KMS-11 (cell line): ENCODE results near the gene PTPRN2.
"Not testable (repeated sequence)": the region's sequence is repeated elsewhere in the genome, so short reads cannot be mapped to it uniquely, and the experiment has no call there.

Experiments used
- H2AFZ ChIP-seq: fragments of 200-600 bp; sonication (generic); 2 replicates; pipeline ENCODE4 v1.6.1; 2016; ENCODE audit warnings: antibody characterized with exemption, mixed run types, low read depth
- H3K27ac ChIP-seq: fragments of 200-600 bp; sonication (generic); 2 replicates; pipeline ENCODE4 v1.6.1; 2016; ENCODE audit warnings: mild to moderate bottlenecking, mixed run types
- H3K27me3 ChIP-seq: fragments of 200-600 bp; sonication (generic); 2 replicates; pipeline ENCODE4 v1.6.1; 2017; ENCODE audit warnings: mild to moderate bottlenecking, low read depth, mixed run types, moderate library complexity; ENCODE audit not compliant: insufficient read depth
- H3K36me3 ChIP-seq: fragments of 200-600 bp; sonication (generic); 2 replicates; pipeline ENCODE4 v1.6.1; 2017; ENCODE audit warnings: mild to moderate bottlenecking, mixed run types; ENCODE audit not compliant: insufficient read depth
- H3K4me1 ChIP-seq: fragments of 200-600 bp; sonication (generic); 2 replicates; pipeline ENCODE4 v1.6.1; 2016; ENCODE audit warnings: mild to moderate bottlenecking, low read depth, mixed run types; ENCODE audit not compliant: poor library complexity, severe bottlenecking
- H3K4me2 ChIP-seq: fragments of 200-600 bp; sonication (generic); 2 replicates; pipeline ENCODE4 v1.7.0; 2016; ENCODE audit warnings: mild to moderate bottlenecking, mixed run types
- H3K4me3 ChIP-seq: fragments of 200-600 bp; sonication (generic); IDR thresholded peaks from 2 replicates; pipeline ENCODE4 v1.6.1; 2017; ENCODE audit warnings: low read depth, low read length, mixed read lengths; ENCODE audit not compliant: insufficient read depth
- H3K79me2 ChIP-seq: fragments of 200-600 bp; sonication (generic); 2 replicates; pipeline ENCODE4 v1.6.1; 2016; ENCODE audit warnings: low read depth, mixed run types; ENCODE audit not compliant: insufficient read depth
- H3K9ac ChIP-seq: fragments of 200-600 bp; sonication (generic); 2 replicates; pipeline ENCODE4 v1.6.1; 2016; ENCODE audit warnings: mild to moderate bottlenecking, mixed run types
- H4K20me1 ChIP-seq: fragments of 200-600 bp; sonication (generic); 2 replicates; pipeline ENCODE4 v1.6.1; 2016; ENCODE audit warnings: mild to moderate bottlenecking, mixed run types; ENCODE audit not compliant: insufficient read depth
- CTCF ChIP-seq: fragments of 200-600 bp; sonication (generic); conservative IDR thresholded peaks from 2 replicates; pipeline ENCODE4 v1.6.1; 2017; ENCODE audit warnings: low read depth, mild to moderate bottlenecking, antibody characterized with exemption, low read length, moderate library complexity, mixed read lengths

PTPRN2 gene

GRCh38 chr7:158428837-158429753 lies 158.5 kb downstream of the PTPRN2 start:
- Histone ChIP-seq H3K27ac (no peak overlapping the region), H2AFZ (no peak overlapping the region), H3K4me3 (no peak overlapping the region), H3K9ac (no peak overlapping the region), H3K4me2 (no peak overlapping the region), H3K79me2 (no peaks in the 10 kb centered on the region), H4K20me1 (no peaks in the 10 kb centered on the region), H3K36me3 (no peaks in the 10 kb centered on the region), H3K4me1 (no peaks in the 10 kb centered on the region), H3K27me3 (peaks cover 32% of the 10 kb centered on the region; the same call in 1 of the 2 replicates)
- TF ChIP-seq CTCF, result no peak

GRCh38 chr7:158428131-158428836 lies 159.3 kb downstream of the PTPRN2 start:
- H3K27me3 ChIP-seq, result peaks cover 32% of the 10 kb centered on the region
- no peak overlapping the region for H3K9ac ChIP-seq
- H3K4me1 ChIP-seq, result no peaks in the 10 kb centered on the region
- H3K27ac ChIP-seq, result no peak overlapping the region
- no peak overlapping the region for H2AFZ ChIP-seq
- H3K36me3 ChIP-seq, result no peaks in the 10 kb centered on the region
- H3K4me3 ChIP-seq, result no peak overlapping the region
- no peak for TF ChIP-seq CTCF
- H3K4me2 ChIP-seq, result no peak overlapping the region
- H3K79me2 ChIP-seq, result no peaks in the 10 kb centered on the region
- H4K20me1 ChIP-seq, result no peaks in the 10 kb centered on the region

GRCh38 chr7:158425676-158426075 lies 161.9 kb downstream of the PTPRN2 start:
- not testable (repeated sequence) for H2AFZ ChIP-seq, H4K20me1 ChIP-seq, H3K4me1 ChIP-seq, H3K9ac ChIP-seq, H3K4me3 ChIP-seq, H3K36me3 ChIP-seq, H3K27ac ChIP-seq, H3K79me2 ChIP-seq, H3K4me2 ChIP-seq
- peaks cover 54% of the 10 kb centered on the region for H3K27me3 ChIP-seq

GRCh38 chr7:158424531-158424930 lies 163.1 kb downstream of the PTPRN2 start:
- Histone ChIP-seq H3K27me3 (peaks cover 62% of the 10 kb centered on the region), H3K79me2 (no peaks in the 10 kb centered on the region), H3K27ac (no peak overlapping the region), H3K36me3 (no peaks in the 10 kb centered on the region), H4K20me1 (no peaks in the 10 kb centered on the region), H2AFZ (no peak overlapping the region), H3K9ac (no peak overlapping the region), H3K4me2 (no peak overlapping the region), H3K4me3 (no peak overlapping the region), H3K4me1 (no peaks in the 10 kb centered on the region)
- TF ChIP-seq CTCF, result no peak

- Histone ChIP-seq H3K4me1 (no peaks in the 10 kb centered on the region), H4K20me1 (no peaks in the 10 kb centered on the region), H3K4me2 (no peak overlapping the region), H3K27ac (no peak overlapping the region), H3K27me3 (peaks cover 59% of the 10 kb centered on the region), H3K79me2 (no peaks in the 10 kb centered on the region), H3K4me3 (no peak overlapping the region), H2AFZ (no peak overlapping the region), H3K9ac (no peak overlapping the region), H3K36me3 (no peaks in the 10 kb centered on the region)
- no peak for TF ChIP-seq CTCF
These were observed 163.6 kb downstream of the PTPRN2 start for GRCh38 chr7:158424011-158424410.
